ENCODE results near the gene HINT1.
"Not testable (repeated sequence)": the region's sequence is repeated elsewhere in the genome, so short reads cannot be mapped to it uniquely, and the experiment has no call there.

HINT1 gene

GRCh38 chr5:131165119-131165727 is at the start of gene HINT1:
Gene HINT1, minus strand, starts transcription at chr5:131165256. Its CDS starts 51 bp downstream, at chr5:131165205.
- peak; percentile 64 to 92 for DNase-seq

GRCh38 chr5:131214609-131215227 is 49.7 kb upstream of the HINT1 start:
- no peak for DNase-seq

GRCh38 chr5:131212471-131213021 is 47.5 kb upstream of the HINT1 start:
- DNase-seq: no peak

GRCh38 chr5:131211669-131212068 is 46.6 kb upstream of the HINT1 start:
- DNase-seq: no peak

GRCh38 chr5:131210151-131210510 is 45.1 kb upstream of the HINT1 start:
- DNase-seq: no peak

GRCh38 chr5:131209506-131210150 is 44.6 kb upstream of the HINT1 start:
- DNase-seq: peak in 1 of 2 experiments; percentile 2

- DNase-seq: no peak
These were observed 44.1 kb upstream of the HINT1 start for GRCh38 chr5:131209175-131209505.

GRCh38 chr5:131206772-131207171 is 41.7 kb upstream of the HINT1 start:
- no peak for DNase-seq

- no peak for DNase-seq
These were observed 41.0 kb upstream of the HINT1 start for GRCh38 chr5:131206061-131206460.

GRCh38 chr5:131204964-131205363 is 39.9 kb upstream of the HINT1 start:
- no peak for DNase-seq

GRCh38 chr5:131200560-131200959 is 35.5 kb upstream of the HINT1 start:
- no peak for DNase-seq

GRCh38 chr5:131198625-131199024 is 33.6 kb upstream of the HINT1 start:
- no peak for DNase-seq

GRCh38 chr5:131196331-131196730 is 31.3 kb upstream of the HINT1 start:
- no peak for DNase-seq

- no peak for DNase-seq
These were observed 30.6 kb upstream of the HINT1 start for GRCh38 chr5:131195696-131196095.

GRCh38 chr5:131194725-131195124 is 29.7 kb upstream of the HINT1 start:
- no peak for DNase-seq

GRCh38 chr5:131193897-131194296 is 28.8 kb upstream of the HINT1 start:
- not testable (repeated sequence) for DNase-seq

- DNase-seq: no peak
These were observed 28.1 kb upstream of the HINT1 start for GRCh38 chr5:131193106-131193505.

- DNase-seq: no peak
These were observed 21.7 kb upstream of the HINT1 start for GRCh38 chr5:131186561-131187256.

GRCh38 chr5:131185523-131186104 is 20.6 kb upstream of the HINT1 start:
- DNase-seq: no peak

- no peak for DNase-seq
These were observed 17.8 kb upstream of the HINT1 start for GRCh38 chr5:131182839-131183238.

GRCh38 chr5:131180407-131180806 is 15.4 kb upstream of the HINT1 start:
- DNase-seq: no peak

- no peak for DNase-seq
These were observed 6.3 kb upstream of the HINT1 start for GRCh38 chr5:131171276-131171810.
